Kidney glomerular epithelial cell (primary cell): ENCODE data around the gene MS4A18.

Experiments used
- DNase-seq: peaks from one replicate; lab custom pipeline; 2025; lab: John Stamatoyannopoulos, UW

Gene MS4A18

DNA sequence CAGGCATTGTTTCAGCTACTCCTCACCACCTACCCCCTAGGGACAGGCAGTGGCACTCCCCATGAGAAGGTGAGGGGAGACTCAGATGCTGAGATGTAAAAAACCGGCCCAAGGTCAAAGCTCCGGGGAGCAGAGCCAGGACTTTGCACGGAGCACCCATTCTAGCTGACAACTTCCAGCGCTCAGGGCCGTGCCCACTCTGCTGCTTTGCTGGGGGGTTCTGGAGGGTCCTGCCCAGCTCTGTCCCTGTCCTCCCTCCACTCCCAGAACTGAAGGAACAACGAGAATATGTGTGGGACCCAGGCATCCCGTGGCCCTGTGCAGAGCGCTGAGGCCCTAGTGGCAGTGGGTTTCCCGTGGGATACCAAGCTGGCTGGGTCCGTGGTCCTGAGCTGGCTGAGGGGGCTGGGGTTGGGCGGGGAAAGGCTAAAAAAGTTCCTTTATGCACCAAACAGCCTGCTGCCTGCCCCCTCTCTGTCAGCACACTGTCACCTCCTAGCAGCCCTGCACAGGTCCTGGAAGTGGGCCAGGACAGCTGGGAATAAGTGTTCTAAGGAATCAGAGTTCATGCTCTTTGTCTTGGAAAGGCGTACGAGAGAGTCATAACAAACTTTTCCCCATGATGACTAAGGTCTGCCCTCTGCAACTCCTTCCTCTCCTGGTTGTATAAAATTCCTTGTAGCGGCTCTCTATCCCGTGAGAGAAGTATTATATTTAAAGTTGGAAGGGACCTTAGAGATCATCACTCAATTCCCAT lies 62.5 kb downstream of the MS4A18 start:
- peak; percentile 9 for DNase-seq

DNA sequence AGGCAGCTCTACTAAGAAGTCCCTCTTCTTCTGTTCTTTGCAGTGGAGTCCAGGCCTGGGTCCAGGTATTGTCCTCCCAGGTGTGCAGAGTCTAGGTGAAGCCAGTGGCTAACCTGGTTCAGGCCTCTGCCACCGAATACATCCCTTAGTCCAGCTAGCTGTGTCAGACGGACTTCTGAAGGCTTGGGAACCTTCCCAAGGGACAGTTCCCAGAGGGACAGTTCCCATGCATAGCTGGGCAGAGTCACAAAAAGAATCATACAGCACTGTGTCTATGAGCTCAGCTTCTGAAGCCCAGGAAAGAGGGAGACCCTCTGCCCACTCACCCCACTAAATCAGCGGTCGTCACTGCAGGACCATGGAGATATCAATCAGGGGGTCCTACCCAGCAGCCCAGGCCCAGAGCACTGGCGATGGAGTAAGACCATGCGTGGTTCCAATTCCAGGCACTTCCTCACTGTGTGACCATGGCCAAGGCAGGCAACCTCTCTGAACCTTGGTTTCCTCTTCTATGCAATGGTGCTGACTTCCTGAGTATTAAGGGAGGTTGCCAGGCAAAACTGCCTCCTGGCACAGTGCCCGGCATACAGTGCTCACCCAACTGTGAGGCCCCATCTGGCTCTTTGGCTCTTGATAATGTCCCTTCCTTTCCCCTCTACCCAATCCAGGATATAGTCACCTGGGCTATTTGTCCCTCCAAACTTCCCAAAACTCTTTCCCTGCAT lies 64.0 kb downstream of the MS4A18 start:
- no peak for DNase-seq

DNA sequence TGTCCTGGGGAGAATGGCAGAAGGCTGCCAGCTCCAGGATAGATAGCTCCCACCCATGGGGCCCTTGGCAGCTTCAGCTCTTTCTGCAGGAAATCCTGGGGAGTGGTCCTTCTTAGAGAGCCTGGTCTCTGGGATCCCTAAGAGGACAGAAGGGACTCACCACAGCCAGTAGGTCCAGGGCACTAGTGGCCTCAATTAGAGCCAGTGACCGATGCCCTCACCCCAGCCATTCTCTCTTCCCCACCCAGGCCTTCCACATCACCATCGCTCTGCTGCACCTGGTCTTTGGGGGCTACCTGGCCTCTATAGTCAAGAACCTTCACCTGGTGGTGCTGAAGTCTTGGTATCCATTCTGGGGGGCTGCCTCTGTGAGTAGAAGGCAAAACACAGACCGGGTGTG lies 66.2 kb downstream of the MS4A18 start:
- no peak for DNase-seq

DNA sequence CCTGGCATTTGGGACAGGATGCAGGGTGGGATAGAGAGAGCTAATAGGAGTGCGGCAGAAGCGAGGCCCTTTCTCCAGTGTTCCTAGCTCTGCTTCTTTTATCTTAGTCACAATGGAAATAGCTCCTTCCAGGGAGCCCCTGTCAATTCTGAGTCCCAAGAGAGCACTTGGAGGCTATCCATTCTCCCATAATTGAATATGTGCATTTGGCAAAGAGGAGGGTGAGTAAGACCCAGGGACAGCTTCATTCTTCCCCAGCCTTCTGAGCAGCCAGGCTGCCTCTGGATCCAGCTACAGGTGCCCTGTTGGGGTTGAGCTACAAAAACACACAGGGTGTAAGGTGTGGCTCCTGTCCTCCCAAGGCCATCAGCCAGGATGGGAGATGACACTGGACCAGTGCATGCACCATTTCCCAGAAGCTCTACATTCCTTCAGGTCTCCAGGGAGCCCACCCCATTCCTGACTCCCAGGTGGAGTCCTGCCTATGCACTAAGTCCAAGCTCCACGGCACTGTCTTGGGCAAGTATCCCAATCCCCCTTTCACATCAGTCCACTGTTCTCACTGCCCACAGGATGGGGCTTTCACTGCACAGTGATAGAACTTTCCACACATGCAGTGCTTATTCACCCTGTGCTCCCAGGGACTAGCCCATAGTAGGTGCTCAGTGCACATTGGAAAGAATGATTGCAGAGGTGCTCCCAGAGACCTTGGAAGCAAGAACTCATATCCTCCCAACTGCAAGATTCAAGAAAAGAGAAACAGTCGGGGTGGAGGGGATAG lies 66.8 kb downstream of the MS4A18 start:
- no peak for DNase-seq

DNA sequence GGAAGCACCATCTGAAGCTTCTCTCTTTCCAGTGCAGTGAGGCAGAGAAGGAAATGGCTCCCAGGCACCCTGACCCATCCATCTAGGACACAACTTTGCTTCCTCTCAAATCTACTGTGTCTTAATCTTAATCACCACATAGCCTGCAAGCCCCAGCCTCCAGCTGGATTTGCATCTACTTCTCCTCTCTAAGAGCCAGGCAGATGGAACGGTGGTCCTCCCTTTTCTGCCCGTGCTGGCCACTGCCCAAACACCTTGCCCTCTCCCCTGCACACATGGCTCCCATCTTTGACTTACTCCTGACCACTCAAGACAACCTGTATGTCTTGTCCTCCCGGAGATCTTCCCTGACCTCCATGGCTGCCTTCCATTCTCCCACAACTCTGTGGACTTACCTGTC lies 68.0 kb downstream of the MS4A18 start:
- DNase-seq: no peak
